Fibroblast of the aortic adventitia (primary cell): Measurements from ENCODE around the gene DHX58. TPM values are rescaled to one million over a fixed set of nuclear protein-coding genes. Genes with fewer than 3 reads are reported as not detected.

Experiments
- DNase-seq: peaks from one replicate; pipeline ENCODE4 v3.0.0-alpha.2; 2010; ENCODE audit warnings: low read depth
- H3K4me3 ChIP-seq: 2 replicates; pipeline ENCODE4 v1.5.1; 2011; ENCODE audit warnings: low read depth, mild to moderate bottlenecking, control low read depth, low read length, moderate library complexity
- total RNA-seq: library from RNA; depleted of rRNA; stranded (reverse); fragments of >200 nt; gene quantifications from 2 replicates; pipeline ENCODE4 v1.2.3, GENCODE V29; 2012; ENCODE audit warnings: low replicate concordance
- TF ChIP-seq, protein P1 (sequence below): IDR thresholded peaks from 2 replicates; pipeline ENCODE4 v1.5.1; 2011; ENCODE audit warnings: mild to moderate bottlenecking, low read length, control low read depth, inconsistent platforms; ENCODE audit not compliant: insufficient read depth

Gene DHX58
- total RNA-seq, 1 donor: 11.3 TPM

DNA sequence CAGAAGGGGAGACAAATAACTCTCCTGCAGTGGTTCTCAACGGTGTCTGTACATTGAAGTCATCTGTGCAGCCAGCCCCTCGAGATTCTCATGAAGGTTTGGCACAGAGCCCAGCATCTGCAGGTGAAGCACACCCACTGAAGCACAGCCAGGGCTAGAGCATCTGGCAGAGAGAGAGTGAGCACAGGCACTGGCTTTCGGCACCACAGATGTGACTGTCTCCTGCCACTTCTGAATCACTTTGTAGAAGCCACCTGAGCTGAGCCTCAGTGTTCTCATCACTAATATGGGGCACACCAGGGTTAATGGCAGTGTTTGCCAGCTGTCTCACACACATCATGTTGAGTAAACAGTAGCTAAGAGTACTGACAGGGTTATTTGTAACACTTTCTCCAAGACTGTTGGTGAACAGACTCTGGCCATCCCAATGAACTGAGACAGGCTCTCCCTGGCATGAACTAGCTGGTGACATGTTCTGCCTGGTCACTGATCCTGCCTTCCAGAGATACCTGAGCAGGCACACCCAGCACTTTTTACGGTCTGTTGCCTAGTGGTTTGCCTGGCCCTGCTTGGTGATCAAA lies 21.0 kb upstream of the DHX58 start:
- no peak overlapping the region for H3K4me3 ChIP-seq
- no peak for DNase-seq
- TF ChIP-seq, protein P1, sequence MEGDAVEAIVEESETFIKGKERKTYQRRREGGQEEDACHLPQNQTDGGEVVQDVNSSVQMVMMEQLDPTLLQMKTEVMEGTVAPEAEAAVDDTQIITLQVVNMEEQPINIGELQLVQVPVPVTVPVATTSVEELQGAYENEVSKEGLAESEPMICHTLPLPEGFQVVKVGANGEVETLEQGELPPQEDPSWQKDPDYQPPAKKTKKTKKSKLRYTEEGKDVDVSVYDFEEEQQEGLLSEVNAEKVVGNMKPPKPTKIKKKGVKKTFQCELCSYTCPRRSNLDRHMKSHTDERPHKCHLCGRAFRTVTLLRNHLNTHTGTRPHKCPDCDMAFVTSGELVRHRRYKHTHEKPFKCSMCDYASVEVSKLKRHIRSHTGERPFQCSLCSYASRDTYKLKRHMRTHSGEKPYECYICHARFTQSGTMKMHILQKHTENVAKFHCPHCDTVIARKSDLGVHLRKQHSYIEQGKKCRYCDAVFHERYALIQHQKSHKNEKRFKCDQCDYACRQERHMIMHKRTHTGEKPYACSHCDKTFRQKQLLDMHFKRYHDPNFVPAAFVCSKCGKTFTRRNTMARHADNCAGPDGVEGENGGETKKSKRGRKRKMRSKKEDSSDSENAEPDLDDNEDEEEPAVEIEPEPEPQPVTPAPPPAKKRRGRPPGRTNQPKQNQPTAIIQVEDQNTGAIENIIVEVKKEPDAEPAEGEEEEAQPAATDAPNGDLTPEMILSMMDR: no peak

DNA sequence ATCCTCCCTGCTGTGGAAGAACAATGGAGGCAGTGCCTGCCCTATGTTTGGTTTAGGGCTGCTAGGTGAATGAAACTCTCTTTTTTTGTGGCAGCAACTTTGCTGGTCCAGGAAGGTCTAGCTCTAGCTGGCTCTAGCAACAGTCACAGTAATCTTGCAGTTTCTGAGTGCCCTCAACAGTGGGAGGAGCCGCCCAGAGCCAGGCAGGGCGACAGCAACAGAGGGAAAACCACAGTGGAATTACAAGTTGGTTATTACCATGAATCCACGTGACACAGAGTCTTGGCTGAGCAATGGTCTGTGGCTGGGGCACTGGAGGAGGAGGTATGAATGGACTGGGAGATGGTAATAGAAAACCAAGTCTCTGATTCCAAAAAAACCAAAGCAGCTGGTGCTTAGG lies 20.4 kb upstream of the DHX58 start:
- no peak overlapping the region for H3K4me3 ChIP-seq
- TF ChIP-seq, protein P1: no peak
- peak; percentile 73 for DNase-seq

DNA sequence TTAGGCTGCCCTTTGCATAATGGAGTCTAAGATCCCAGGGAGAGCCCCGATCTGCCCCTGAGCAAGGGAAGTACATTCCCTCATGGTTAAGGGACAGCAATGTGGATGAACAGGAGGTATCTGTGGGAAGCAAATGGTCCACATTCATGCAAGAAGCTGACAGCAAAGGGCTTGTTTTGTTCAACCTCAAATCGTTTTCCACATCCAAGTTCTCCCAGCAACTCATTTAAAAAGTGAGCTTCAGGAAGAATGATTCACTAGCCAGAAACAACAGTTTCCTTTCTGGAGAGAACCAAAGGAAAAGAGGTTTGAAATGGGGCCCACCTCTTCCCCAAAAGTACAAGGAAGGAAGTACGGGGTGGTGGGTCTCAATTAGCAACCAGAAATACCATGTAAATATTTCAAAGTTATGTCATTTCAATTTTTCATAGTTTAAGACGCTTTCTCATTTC lies 19.5 kb upstream of the DHX58 start:
- no peak overlapping the region for H3K4me3 ChIP-seq
- TF ChIP-seq, protein P1: no peak
- peak; percentile 37 for DNase-seq

DNA sequence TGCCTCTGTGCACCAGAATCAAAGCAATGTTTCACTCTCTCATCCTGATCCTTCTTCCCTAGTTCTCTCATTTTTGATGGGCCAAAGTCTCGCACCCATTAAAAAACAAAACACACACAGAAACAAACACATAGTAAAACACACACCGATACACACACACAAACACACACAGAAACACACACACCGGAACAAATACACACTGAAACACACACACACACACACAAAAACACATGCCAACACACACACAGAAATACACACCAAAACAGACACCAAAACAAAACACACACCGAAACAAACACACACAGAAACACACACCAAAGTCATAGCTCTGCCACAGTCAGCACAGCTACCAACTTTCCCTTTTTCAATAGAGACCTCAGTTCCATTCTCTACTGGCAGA lies 18.7 kb upstream of the DHX58 start:
- TF ChIP-seq, protein P1: no peak
- H3K4me3 ChIP-seq: no peak overlapping the region
- no peak for DNase-seq

DNA sequence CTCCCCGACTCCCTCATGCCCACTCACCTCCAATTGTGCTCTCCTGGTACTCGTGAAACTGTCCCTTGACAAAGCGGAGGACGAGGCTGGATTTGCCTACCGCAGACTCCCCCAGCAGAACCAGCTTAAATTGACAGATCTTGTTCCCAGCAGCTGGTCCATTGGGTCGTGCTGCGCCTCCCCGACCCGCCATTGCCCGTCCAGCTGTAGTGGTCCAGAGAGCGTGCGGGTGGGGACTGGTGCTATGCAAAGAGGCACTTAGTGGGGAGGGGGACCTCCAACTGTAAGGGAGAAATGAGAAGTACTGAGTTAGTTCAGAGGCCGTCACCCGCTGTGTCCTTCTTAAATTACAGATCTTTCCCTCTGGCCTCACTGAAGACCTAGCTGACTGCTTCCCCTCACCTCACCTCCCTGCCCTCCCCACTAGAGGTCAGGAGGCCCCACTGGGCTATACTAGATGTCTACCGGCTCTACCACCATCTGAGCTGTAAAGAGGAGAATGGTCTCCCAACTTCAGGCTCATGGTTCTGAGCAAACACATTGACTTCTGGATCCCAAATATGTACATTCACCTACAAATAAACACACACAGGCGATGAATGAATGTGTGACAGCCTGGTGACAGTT lies 17.9 kb upstream of the DHX58 start:
- no peak overlapping the region for H3K4me3 ChIP-seq
- no peak for DNase-seq
- TF ChIP-seq, protein P1: no peak

DNA sequence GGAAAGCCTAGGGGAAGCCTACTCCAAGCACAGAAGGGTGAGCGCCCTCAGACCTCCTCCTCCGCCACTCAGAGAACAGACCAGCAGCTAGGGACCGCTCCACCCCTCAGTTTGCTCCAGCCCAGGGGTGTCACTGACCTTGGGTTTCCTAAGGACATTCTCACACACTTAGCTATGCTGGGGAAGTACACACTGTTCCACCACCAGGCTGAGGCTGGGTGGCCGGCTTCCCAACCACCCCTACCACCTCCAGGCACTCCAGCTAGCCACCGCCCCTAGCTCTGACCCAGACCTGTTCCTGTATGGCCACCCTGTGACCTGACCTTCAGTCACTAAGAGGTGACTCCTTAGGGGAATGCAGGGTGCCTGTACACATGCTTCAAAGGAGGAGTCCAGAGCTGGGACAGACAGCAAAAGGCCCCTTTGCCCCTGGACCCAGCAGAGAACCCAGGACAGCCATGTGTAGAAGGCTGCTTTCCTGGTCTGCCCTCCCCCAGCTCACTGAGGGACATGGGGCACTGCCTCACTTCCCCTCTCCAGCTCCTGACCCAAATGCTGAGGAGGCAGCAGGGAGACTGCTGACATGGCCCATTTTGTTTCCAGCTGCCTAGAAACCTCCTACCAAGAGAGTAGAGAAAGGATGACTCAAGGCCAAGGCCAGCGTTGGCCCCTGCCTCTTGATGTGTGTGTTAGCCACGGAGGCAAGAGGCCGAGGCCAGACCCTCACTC lies 16.8 kb upstream of the DHX58 start:
- DNase-seq: no peak
- TF ChIP-seq, protein P1: no peak
- no peak overlapping the region for H3K4me3 ChIP-seq
